ENCODE data around the gene ASCC1. TPM values are rescaled to one million over a fixed set of nuclear protein-coding genes. Genes with fewer than 3 reads are reported as not detected.

ASCC1 gene
- total and polyA plus RNA-seq, 2 donors (not counting 3 experiments of a cell fraction or from before 2014, with no cell fraction given) = 16.0 to 24.9 TPM

- H3K4me3 ChIP-seq (replicated peaks in 1 of 3; ENCODE audit: insufficient read depth in 1 of 3, low read depth in 1 of 3, low read length in 3 of 3) = no peak overlapping the region
- H3K27me3 ChIP-seq (ENCODE audit: control insufficient read depth in 2 of 2, insufficient read depth in 2 of 2, low read length in 2 of 2) = no peaks in the 10 kb centered on the region
- H2AFZ ChIP-seq (ENCODE audit: low read depth, low read length) = peak overlapping the region; percentile 66
- peaks cover 46% of the 10 kb centered on the region for H3K4me1 ChIP-seq (ENCODE audit: control insufficient read depth, extremely low read depth, insufficient read depth, low read length)
- dilution Hi-C loops (cut with MboI; ENCODE audit: extremely low pct_ligation_motif_present, low sequenced_read_pairs) (no loop called here), intact Hi-C loops (cut with micrococcal nuclease) (no loop called here)
- no peak overlapping the region for H3K9ac ChIP-seq (replicated peaks; ENCODE audit: extremely low read depth, insufficient read depth, low read length)
- H3K79me2 ChIP-seq (ENCODE audit: control insufficient read depth, insufficient read depth, low read length) = no peaks in the 10 kb centered on the region
- peak; percentile 65 for FAIRE-seq
- no TSS peak for BruUV-seq (replicated peaks)
- no peaks in the 10 kb centered on the region for H3K36me3 ChIP-seq (ENCODE audit: control insufficient read depth in 2 of 2, extremely low read depth in 1 of 2, insufficient read depth in 2 of 2, low read length in 2 of 2)
- peak overlapping the region; percentile 9 for H3K27ac ChIP-seq (ENCODE audit: insufficient read depth, low read depth, low read length)
- no peak overlapping the region for H3K4me2 ChIP-seq (ENCODE audit: insufficient read depth, low read length)
- no peaks in the 10 kb centered on the region for H3K9me3 ChIP-seq (replicated peaks; ENCODE audit: control insufficient read depth, insufficient read depth, low read length)
- ChIA-PET CTCF (interaction anchor here (0.7 to 2.1 kb wide), 5 partner anchors 20 to 266 kb away, joined by 3 to 5 read pairs (median 4); no protein-coding TSS in a partner anchor), POLR2A (no interaction called here)
- no peaks in the 10 kb centered on the region for H4K20me1 ChIP-seq (replicated peaks; ENCODE audit: control insufficient read depth, extremely low read depth, insufficient read depth, low read length)
- TF ChIP-seq CTCF (IDR thresholded peaks at IDR 0.05; ENCODE audit: extremely low read depth in 1 of 2, insufficient read depth in 1 of 2, low read depth in 1 of 2, low read length in 2 of 2) = peak in 1 of 2 donors; percentile 23
- no peak for TF ChIP-seq GATA2 (IDR thresholded peaks at IDR 0.05; ENCODE audit: insufficient read depth, insufficient read length, low read depth, low read length)
- H3K9me1 ChIP-seq (replicated peaks; ENCODE audit: control insufficient read depth, extremely low read depth, insufficient read depth, low read length) = no peaks in the 10 kb centered on the region
- DNase-seq (ENCODE audit: low read depth, low spot score) = peak; percentile 48
These were observed 27.9 kb upstream of the ASCC1 start for GRCh38 chr10:72243822-72244437.

- Histone ChIP-seq H3K27ac (ENCODE audit: insufficient read depth, low read depth, low read length) (peak overlapping the region; percentile 15), H3K9me3 (replicated peaks; ENCODE audit: control insufficient read depth, insufficient read depth, low read length) (no peaks in the 10 kb centered on the region), H3K4me3 (replicated peaks in 1 of 3; ENCODE audit: insufficient read depth in 1 of 3, low read depth in 1 of 3, low read length in 3 of 3) (no peak overlapping the region), H3K36me3 (ENCODE audit: control insufficient read depth in 2 of 2, extremely low read depth in 1 of 2, insufficient read depth in 2 of 2, low read length in 2 of 2) (no peaks in the 10 kb centered on the region), H3K4me1 (ENCODE audit: control insufficient read depth, extremely low read depth, insufficient read depth, low read length) (peaks cover 33% of the 10 kb centered on the region), H3K9ac (replicated peaks; ENCODE audit: extremely low read depth, insufficient read depth, low read length) (no peak overlapping the region), H3K4me2 (ENCODE audit: insufficient read depth, low read length) (peak overlapping the region; percentile 7), H3K79me2 (ENCODE audit: control insufficient read depth, insufficient read depth, low read length) (no peaks in the 10 kb centered on the region), H4K20me1 (replicated peaks; ENCODE audit: control insufficient read depth, extremely low read depth, insufficient read depth, low read length) (no peaks in the 10 kb centered on the region), H2AFZ (ENCODE audit: low read depth, low read length) (peak overlapping the region; percentile 29), H3K9me1 (replicated peaks; ENCODE audit: control insufficient read depth, extremely low read depth, insufficient read depth, low read length) (no peaks in the 10 kb centered on the region), H3K27me3 (ENCODE audit: control insufficient read depth in 2 of 2, insufficient read depth in 2 of 2, low read length in 2 of 2) (no peaks in the 10 kb centered on the region)
- ChIA-PET POLR2A (no interaction called here), CTCF (interaction anchor here (1.1 to 2.1 kb wide), 4 partner anchors 10 to 117 kb away, joined by 3 to 7 read pairs (median 5); no protein-coding TSS in a partner anchor)
- intact Hi-C loops (cut with micrococcal nuclease) (no loop called here), dilution Hi-C loops (cut with MboI; ENCODE audit: extremely low pct_ligation_motif_present, low sequenced_read_pairs) (no loop called here)
- peak; percentile 82 for DNase-seq (ENCODE audit: low read depth, low spot score)
- no peak for TF ChIP-seq JUN (IDR thresholded peaks at IDR 0.05; ENCODE audit: borderline replicate concordance, insufficient read depth, insufficient read length, low read depth)
- peak; percentile 38 for TF ChIP-seq POLR2AphosphoS5 (IDR thresholded peaks at IDR 0.05; ENCODE audit: insufficient read depth, low read depth, low read length)
- no peak for TF ChIP-seq POLR2A (IDR thresholded peaks at IDR 0.05; ENCODE audit: low read depth, low read length)
- no TSS peak for BruUV-seq (replicated peaks)
- FAIRE-seq = peak; percentile 96
These were observed 26.6 kb upstream of the ASCC1 start for GRCh38 chr10:72242675-72243074.
